Measurements from ENCODE around the gene ITPR1. TPM values are rescaled to one million over a fixed set of nuclear protein-coding genes. Genes with fewer than 3 reads are reported as not detected.

Gene ITPR1
- total and polyA plus RNA-seq, 2 experiments from 2014 or later: 6.8 to 21.0 TPM

- TF ChIP-seq ZNF462 (CRISPR knock-in tag; IDR thresholded peaks at IDR 0.05): no peak
- no peak for TF ChIP-seq POLR2AphosphoS5 (IDR thresholded peaks at IDR 0.05; ENCODE audit: low read depth)
- TF ChIP-seq EZH2 (IDR thresholded peaks at IDR 0.05; ENCODE audit: low read depth, unreplicated experiment): no peak
- TF ChIP-seq ZNF331 (CRISPR knock-in tag; IDR thresholded peaks at IDR 0.05; ENCODE audit: low read depth): no peak
- no peak for TF ChIP-seq ETS1 (IDR thresholded peaks at IDR 0.05)
- no peak for TF ChIP-seq STAT1 (IDR thresholded peaks at IDR 0.05; ENCODE audit: unreplicated experiment)
- no peak for TF ChIP-seq JUNB (IDR thresholded peaks at IDR 0.05; ENCODE audit: unreplicated experiment)
- no peak for TF ChIP-seq CREB1 (CRISPR knock-in tag; IDR thresholded peaks at IDR 0.05; ENCODE audit: low read depth)
- no peak for TF ChIP-seq NANOG (IDR thresholded peaks at IDR 0.05; ENCODE audit: borderline replicate concordance)
These were observed 231.0 kb downstream of the ITPR1 start (continued) for GRCh38 chr3:4724051-4724629.

GRCh38 chr3:4726549-4726948 lies 233.4 kb downstream of the ITPR1 start:
- DNase-seq (ENCODE audit: low spot score) (no peak), ATAC-seq (no peak)
- no peak overlapping the region for H3K27ac ChIP-seq (ENCODE audit: low read depth)
- no peak overlapping the region for H2AFZ ChIP-seq
- H3K4me1 ChIP-seq (ENCODE audit: insufficient read depth): peaks cover 6% of the 10 kb centered on the region; the same call in 1 of the 2 replicates
- H3K36me3 ChIP-seq (ENCODE audit: insufficient read depth): no peaks in the 10 kb centered on the region
- Mint-ChIP-seq H3K4me3 (no peak overlapping the region), H3K27me3 (ENCODE audit: insufficient read depth, low read depth, poor library complexity) (peaks cover 2% of the 10 kb centered on the region), H3K9me3 (no peaks in the 10 kb centered on the region), H3K36me3 (ENCODE audit: low read depth) (no peaks in the 10 kb centered on the region), H3K27ac (no peak overlapping the region), H3K4me1 (peaks cover 22% of the 10 kb centered on the region; the same call in 2 of the 3 replicates)
- no peak overlapping the region for H3K4me2 ChIP-seq
- no peak overlapping the region for H3K4me3 ChIP-seq
- H3K27me3 ChIP-seq (ENCODE audit: insufficient read depth): no peaks in the 10 kb centered on the region
- H4K20me1 ChIP-seq (replicated peaks; ENCODE audit: insufficient read depth): no peaks in the 10 kb centered on the region
- H3K9me2 ChIP-seq (ENCODE audit: insufficient read depth): no peaks in the 10 kb centered on the region
- H3F3A ChIP-seq (replicated peaks; ENCODE audit: low read depth): no peaks in the 10 kb centered on the region
- no peaks in the 10 kb centered on the region for H3K79me2 ChIP-seq (replicated peaks; ENCODE audit: insufficient read depth)
- TF ChIP-seq ZNF114 (CRISPR knock-in tag; IDR thresholded peaks at IDR 0.05) (no peak), EZH2 (IDR thresholded peaks at IDR 0.05; ENCODE audit: low read depth, unreplicated experiment) (no peak), JUNB (IDR thresholded peaks at IDR 0.05; ENCODE audit: unreplicated experiment) (no peak), CTCF (conservative IDR thresholded peaks at IDR 0.05; ENCODE audit: low read depth in 2 of 2) (no peak), CREB1 (CRISPR knock-in tag; IDR thresholded peaks at IDR 0.05; ENCODE audit: low read depth) (no peak)

Data from GM23338 (cell line).